Measurements from ENCODE around the gene TNFRSF8. TPM values are rescaled to one million over a fixed set of nuclear protein-coding genes. Genes with fewer than 3 reads are reported as not detected.

Gene TNFRSF8
- total RNA-seq, 2 experiments from 2014 or later, result 0.14 TPM; not detected in 1

GRCh38 chr1:12112711-12113161 lies 49.6 kb downstream of the TNFRSF8 start:
- Histone ChIP-seq H3K4me3 (ENCODE audit: low read length) (no peak overlapping the region), H3K27me3 (ENCODE audit: control insufficient read depth in 1 of 2, insufficient read depth in 2 of 2, low read length in 2 of 2) (no peaks in the 10 kb centered on the region), H3K36me3 (ENCODE audit: insufficient read depth, low read length) (no peaks in the 10 kb centered on the region), H3K27ac (ENCODE audit: low read depth in 1 of 2, low read length in 2 of 2) (no peak overlapping the region), H3K4me1 (ENCODE audit: insufficient read depth, low read length) (peaks cover 4% of the 10 kb centered on the region), H3K9me3 (ENCODE audit: control insufficient read depth in 1 of 2, insufficient read depth in 1 of 2, low read length in 2 of 2) (no peaks in the 10 kb centered on the region)
- intact Hi-C loops (cut with DNase I, micrococcal nuclease), result loop anchor here in 1 of 2 experiments (10.0 kb wide), 1 partner anchor 542 kb away; no protein-coding TSS in a partner anchor
- ChIA-PET POLR2A (no interaction called here), CTCF (no interaction called here)
- Mint-ChIP-seq H3K4me1 (ENCODE audit: low read depth) (no peaks in the 10 kb centered on the region), H3K27ac (no peak overlapping the region), H3K4me3 (no peak overlapping the region), H3K27me3 (no peaks in the 10 kb centered on the region), H3K9me3 (no peaks in the 10 kb centered on the region), H3K36me3 (ENCODE audit: low read depth) (no peaks in the 10 kb centered on the region)
- no peak for TF ChIP-seq CTCF (IDR thresholded peaks at IDR 0.05)
- ATAC-seq (ENCODE audit: poor library complexity) (no peak), DNase-seq (no peak)

- no peak overlapping the region for H3K27ac ChIP-seq (ENCODE audit: low read depth in 1 of 2, low read length in 2 of 2)
- TF ChIP-seq CTCF (IDR thresholded peaks at IDR 0.05), result no peak
- no peaks in the 10 kb centered on the region for H3K27me3 Mint-ChIP-seq
- ATAC-seq (ENCODE audit: poor library complexity) (no peak), DNase-seq (no peak)
- H3K4me1 Mint-ChIP-seq (ENCODE audit: low read depth), result no peaks in the 10 kb centered on the region
- H3K9me3 ChIP-seq (ENCODE audit: control insufficient read depth in 1 of 2, insufficient read depth in 1 of 2, low read length in 2 of 2), result no peaks in the 10 kb centered on the region
- no peaks in the 10 kb centered on the region for H3K27me3 ChIP-seq (ENCODE audit: control insufficient read depth in 1 of 2, insufficient read depth in 2 of 2, low read length in 2 of 2)
- ChIA-PET POLR2A (no interaction called here), CTCF (interaction anchor here (1.9 kb wide), 1 partner anchor 11 kb away, joined by 6 read pairs; no protein-coding TSS in a partner anchor)
- H3K4me1 ChIP-seq (ENCODE audit: insufficient read depth, low read length), result peaks cover 8% of the 10 kb centered on the region
- no peak overlapping the region for H3K4me3 Mint-ChIP-seq
- no peaks in the 10 kb centered on the region for H3K9me3 Mint-ChIP-seq
- no peak overlapping the region for H3K27ac Mint-ChIP-seq
- H3K36me3 ChIP-seq (ENCODE audit: insufficient read depth, low read length), result no peaks in the 10 kb centered on the region
- intact Hi-C loops (cut with DNase I, micrococcal nuclease), result loop anchor here in 1 of 2 experiments (10.0 kb wide), 1 partner anchor 541 kb away; no protein-coding TSS in a partner anchor
- no peaks in the 10 kb centered on the region for H3K36me3 Mint-ChIP-seq (ENCODE audit: low read depth)
- no peak overlapping the region for H3K4me3 ChIP-seq (ENCODE audit: low read length)
Measured at GRCh38 chr1:12113433-12114339, 50.6 kb downstream of the TNFRSF8 start.

- ChIA-PET CTCF (interaction anchor here (1.9 kb wide), 1 partner anchor 11 kb away, joined by 6 read pairs; no protein-coding TSS in a partner anchor), POLR2A (no interaction called here)
- no peak for ATAC-seq (ENCODE audit: poor library complexity)
- H3K27me3 Mint-ChIP-seq, result no peaks in the 10 kb centered on the region
- H3K36me3 ChIP-seq (ENCODE audit: insufficient read depth, low read length), result no peaks in the 10 kb centered on the region
- no peaks in the 10 kb centered on the region for H3K9me3 Mint-ChIP-seq
- no peak for TF ChIP-seq CTCF (IDR thresholded peaks at IDR 0.05)
- H3K4me3 ChIP-seq (ENCODE audit: low read length), result no peak overlapping the region
- intact Hi-C loops (cut with DNase I, micrococcal nuclease), result loop anchor here in 1 of 2 experiments (10.0 kb wide), 1 partner anchor 540 kb away; no protein-coding TSS in a partner anchor
- no peak overlapping the region for H3K4me3 Mint-ChIP-seq
- no peak overlapping the region for H3K27ac ChIP-seq (ENCODE audit: low read depth in 1 of 2, low read length in 2 of 2)
- no peaks in the 10 kb centered on the region for H3K36me3 Mint-ChIP-seq (ENCODE audit: low read depth)
- H3K4me1 ChIP-seq (ENCODE audit: insufficient read depth, low read length), result peaks cover 8% of the 10 kb centered on the region
- H3K27ac Mint-ChIP-seq, result no peak overlapping the region
- DNase-seq, result no peak
- no peaks in the 10 kb centered on the region for H3K4me1 Mint-ChIP-seq (ENCODE audit: low read depth)
- H3K9me3 ChIP-seq (ENCODE audit: control insufficient read depth in 1 of 2, insufficient read depth in 1 of 2, low read length in 2 of 2), result no peaks in the 10 kb centered on the region
- H3K27me3 ChIP-seq (ENCODE audit: control insufficient read depth in 1 of 2, insufficient read depth in 2 of 2, low read length in 2 of 2), result no peaks in the 10 kb centered on the region
Measured at GRCh38 chr1:12114340-12114683, 51.2 kb downstream of the TNFRSF8 start.

Measured in CD4-positive, alpha-beta T cell (primary cell).